Gastroesophageal sphincter (tissue), 4 donors: ENCODE results near the gene CSPG4. TPM values are rescaled to one million over a fixed set of nuclear protein-coding genes. Genes with fewer than 3 reads are reported as not detected.
"Not testable (repeated sequence)": the region's sequence is repeated elsewhere in the genome, so short reads cannot be mapped to it uniquely, and the experiment has no call there.

ENCODE experiments used
- ATAC-seq: fragments of 150-250 bp; one replicate; pipeline ENCODE4 v1.9.1; 2016; ENCODE audit warnings: mild to moderate bottlenecking, moderate library complexity
- H3K27ac ChIP-seq, 4 donors: fragments of 200-600 bp; sonication (generic) in 3 of 4; 1 replicate in 3 of 4; 2 replicates in 1 of 4; pipeline ENCODE4 v1.5.1; 2016 to 2019
- H3K27me3 ChIP-seq: fragments of 200-600 bp; sonication (generic); one replicate; pipeline ENCODE4 v1.5.1; 2019
- H3K36me3 ChIP-seq, 2 donors: fragments of 200-600 bp; sonication (generic); one replicate each; pipeline ENCODE4 v1.5.1; 2019; ENCODE audit warnings: control low read depth in 1 of 2
- H3K4me1 ChIP-seq, 3 donors: fragments of 200-600 bp; sonication (generic); 1 replicate in 2 of 3; 2 replicates in 1 of 3; pipeline ENCODE4 v1.5.1; 2016 to 2019; ENCODE audit warnings: control low read depth in 2 of 3
- H3K4me3 ChIP-seq, 2 donors: fragments of 200-600 bp; sonication (generic); one replicate each; pipeline ENCODE4 v1.5.1; 2019; ENCODE audit warnings: mild to moderate bottlenecking in 1 of 2, moderate library complexity in 1 of 2
- H3K9me3 ChIP-seq, 3 donors: fragments of 200-600 bp; sonication (generic); one replicate each; pipeline ENCODE4 v1.5.1; 2017 to 2019; ENCODE audit warnings: control low read depth in 2 of 3
- EP300 ChIP-seq: sonication (generic); formaldehyde crosslinking; IDR thresholded peaks from one replicate; pipeline ENCODE4 v1.6.1; 2017; ENCODE audit warnings: antibody characterized with exemption, mild to moderate bottlenecking
- POLR2A ChIP-seq, 2 donors: fragments of 450-650 bp; IDR thresholded peaks; one replicate each; pipeline ENCODE4 v1.6.1; 2017; ENCODE audit warnings: antibody characterized with exemption in 2 of 2, mild to moderate bottlenecking in 2 of 2, moderate library complexity in 1 of 2
- POLR2AphosphoS5 ChIP-seq: sonication (generic); formaldehyde crosslinking; IDR thresholded peaks from one replicate; pipeline ENCODE4 v1.6.1; 2017; ENCODE audit warnings: antibody characterized with exemption
- WGBS, 2 donors: methylation state at CpG; one replicate each; pipeline ENCODE4 v1.1.5; 2018; ENCODE audit warnings: low coverage in 1 of 2; 5-methylcytosine and 5-hydroxymethylcytosine counted together
- total RNA-seq, 4 donors: library from RNA; depleted of rRNA; stranded (reverse); fragments of >200 nt; gene quantifications; one replicate each; pipeline ENCODE4 v1.1.0, GENCODE V29; 2016
- TF ChIP-seq, protein P1 (sequence below), 4 experiments: fragments of 200-600 bp in 2 of 4; fragments of 450-650 bp in 2 of 4; sonication (generic) in 1 of 4; IDR thresholded peaks; one replicate each; pipeline ENCODE4 v1.5.1; 2017 to 2019; ENCODE audit warnings: antibody characterized with exemption in 4 of 4, mild to moderate bottlenecking in 2 of 4, moderate library complexity in 2 of 4

CSPG4 gene
- total RNA-seq, 4 donors from 2014 or later, result 98.7 to 396 (median 151) TPM

DNA sequence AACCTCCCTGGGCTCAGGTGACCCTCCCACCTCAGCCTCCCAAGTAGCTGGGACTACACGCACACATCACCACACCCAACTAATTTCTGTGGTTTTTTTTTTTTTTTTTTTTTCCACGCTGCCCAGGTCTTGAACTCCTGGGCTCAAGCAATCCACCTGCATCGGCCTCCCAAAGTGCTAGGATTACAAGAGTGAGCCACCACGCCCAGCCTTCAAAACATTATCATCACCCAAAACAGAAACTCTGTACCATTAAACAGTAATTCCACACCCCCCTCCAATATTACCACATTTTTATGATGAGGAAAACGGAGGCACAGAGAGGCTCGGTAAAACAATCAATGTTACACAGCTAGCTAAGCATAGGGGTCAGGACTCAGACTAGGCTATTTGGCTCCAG lies 76.6 kb downstream of the CSPG4 start:
- WGBS, 2 donors, result 84 to 94% methylated on average over 3 to 5 of the region's 6 CpGs
- ATAC-seq, result no peak
- no peaks in the 10 kb centered on the region for H3K9me3 ChIP-seq
- H3K27me3 ChIP-seq, result no peaks in the 10 kb centered on the region
- H3K27ac ChIP-seq, result no peak overlapping the region
- peaks cover 0 to 6% of the 10 kb centered on the region in 2 donors for H3K36me3 ChIP-seq
- TF ChIP-seq POLR2A (IDR thresholded peaks at IDR 0.05) (no peak), EP300 (no peak), POLR2AphosphoS5 (no peak)
- TF ChIP-seq, protein P1, sequence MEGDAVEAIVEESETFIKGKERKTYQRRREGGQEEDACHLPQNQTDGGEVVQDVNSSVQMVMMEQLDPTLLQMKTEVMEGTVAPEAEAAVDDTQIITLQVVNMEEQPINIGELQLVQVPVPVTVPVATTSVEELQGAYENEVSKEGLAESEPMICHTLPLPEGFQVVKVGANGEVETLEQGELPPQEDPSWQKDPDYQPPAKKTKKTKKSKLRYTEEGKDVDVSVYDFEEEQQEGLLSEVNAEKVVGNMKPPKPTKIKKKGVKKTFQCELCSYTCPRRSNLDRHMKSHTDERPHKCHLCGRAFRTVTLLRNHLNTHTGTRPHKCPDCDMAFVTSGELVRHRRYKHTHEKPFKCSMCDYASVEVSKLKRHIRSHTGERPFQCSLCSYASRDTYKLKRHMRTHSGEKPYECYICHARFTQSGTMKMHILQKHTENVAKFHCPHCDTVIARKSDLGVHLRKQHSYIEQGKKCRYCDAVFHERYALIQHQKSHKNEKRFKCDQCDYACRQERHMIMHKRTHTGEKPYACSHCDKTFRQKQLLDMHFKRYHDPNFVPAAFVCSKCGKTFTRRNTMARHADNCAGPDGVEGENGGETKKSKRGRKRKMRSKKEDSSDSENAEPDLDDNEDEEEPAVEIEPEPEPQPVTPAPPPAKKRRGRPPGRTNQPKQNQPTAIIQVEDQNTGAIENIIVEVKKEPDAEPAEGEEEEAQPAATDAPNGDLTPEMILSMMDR (IDR thresholded peaks at IDR 0.05), result no peak
- peaks cover 2 to 42% (median 16%) of the 10 kb centered on the region in 3 donors for H3K4me1 ChIP-seq
- no peak overlapping the region for H3K4me3 ChIP-seq

- not testable (repeated sequence) for H3K4me3 ChIP-seq, ATAC-seq, H3K27me3 ChIP-seq, H3K9me3 ChIP-seq, H3K36me3 ChIP-seq, H3K27ac ChIP-seq
- peaks cover 2 to 30% (median 14%) of the 10 kb centered on the region in 3 donors for H3K4me1 ChIP-seq
- WGBS, 2 donors, result 97 to 100% methylated on average over 2 to 6 of the region's 7 CpGs
Observed at GRCh38 chr15:75633922-75634321, 78.7 kb downstream of the CSPG4 start.

GRCh38 chr15:75631935-75632334 lies 80.7 kb downstream of the CSPG4 start:
- no peak for ATAC-seq
- Histone ChIP-seq H3K36me3 (peaks cover 0 to 2% of the 10 kb centered on the region in 2 donors), H3K4me3 (no peak overlapping the region), H3K27me3 (no peaks in the 10 kb centered on the region), H3K27ac (no peak overlapping the region), H3K4me1 (peaks cover 0 to 10% (median 2%) of the 10 kb centered on the region in 3 donors), H3K9me3 (no peaks in the 10 kb centered on the region)
- TF ChIP-seq, protein P1 (IDR thresholded peaks at IDR 0.05), result no peak
- TF ChIP-seq EP300, result no peak
- no peak for TF ChIP-seq POLR2AphosphoS5
- no peak for TF ChIP-seq POLR2A (IDR thresholded peaks at IDR 0.05)

- H3K36me3 ChIP-seq, result peaks cover 0 to 1% of the 10 kb centered on the region in 2 donors
- H3K4me1 ChIP-seq, result peaks cover 0 to 39% (median 4%) of the 10 kb centered on the region in 3 donors
- no peaks in the 10 kb centered on the region for H3K27me3 ChIP-seq
- peak within 1 kb of the TSS; percentile 93 to 96 for H3K4me3 ChIP-seq
- ATAC-seq, result peak; percentile 94
- H3K9me3 ChIP-seq, result no peaks in the 10 kb centered on the region
- H3K27ac ChIP-seq, result peak within 1 kb of the TSS; percentile 93 to 97 (median 94)
- 0% methylated on average over 7 of the region's 47 CpGs for WGBS, 2 donors
- TF ChIP-seq, protein P1 (IDR thresholded peaks at IDR 0.05), result peak in 1 of 4 experiments; percentile 13
- TF ChIP-seq POLR2A (IDR thresholded peaks at IDR 0.05) (peak in 1 of 2 donors; percentile 40), EP300 (no peak), POLR2AphosphoS5 (peak; percentile 70)
Observed at GRCh38 chr15:75625542-75626347, 86.9 kb downstream of the CSPG4 start, which contains the start of gene SNUPN. Gene SNUPN, minus strand, starts transcription at chr15:75625725. Its CDS starts 4,674 bp downstream, at chr15:75621051.

Other genes starting within 250 kb of the CSPG4 start
- gene PTPN9, start 133.5 kb downstream of the CSPG4 start, total RNA-seq, result 10 to 100 TPM; 16.3 to 30.6 (median 25.0) TPM
- 10 to 100 TPM; 18.6 to 27.3 (median 21.0) TPM for gene SNUPN, start 87.1 kb downstream of the CSPG4 start, total RNA-seq
- 10 to 100 TPM; 72.8 to 94.9 (median 85.5) TPM for gene IMP3, start 72.6 kb downstream of the CSPG4 start, total RNA-seq
- 10 to 100 TPM; 32.8 to 51.5 (median 41.2) TPM for gene SNX33, start 64.9 kb downstream of the CSPG4 start, total RNA-seq
- gene UBE2Q2, start 130.6 kb upstream of the CSPG4 start, total RNA-seq, result 10 to 100 TPM; 50.6 to 92.2 (median 65.5) TPM
- 10 to 100 TPM; 12.9 to 25.5 (median 19.1) TPM for gene FBXO22, start 191.0 kb upstream of the CSPG4 start, total RNA-seq